D341Med (cell line): Measurements from ENCODE around the gene ZNF592.
"Not testable (repeated sequence)": the region's sequence is repeated elsewhere in the genome, so short reads cannot be mapped to it uniquely, and the experiment has no call there.

Experiments used
- DNase-seq: peaks from one replicate; pipeline ENCODE4 v3.0.0; 2012; ENCODE audit warnings: low spot score

Gene ZNF592

DNA sequence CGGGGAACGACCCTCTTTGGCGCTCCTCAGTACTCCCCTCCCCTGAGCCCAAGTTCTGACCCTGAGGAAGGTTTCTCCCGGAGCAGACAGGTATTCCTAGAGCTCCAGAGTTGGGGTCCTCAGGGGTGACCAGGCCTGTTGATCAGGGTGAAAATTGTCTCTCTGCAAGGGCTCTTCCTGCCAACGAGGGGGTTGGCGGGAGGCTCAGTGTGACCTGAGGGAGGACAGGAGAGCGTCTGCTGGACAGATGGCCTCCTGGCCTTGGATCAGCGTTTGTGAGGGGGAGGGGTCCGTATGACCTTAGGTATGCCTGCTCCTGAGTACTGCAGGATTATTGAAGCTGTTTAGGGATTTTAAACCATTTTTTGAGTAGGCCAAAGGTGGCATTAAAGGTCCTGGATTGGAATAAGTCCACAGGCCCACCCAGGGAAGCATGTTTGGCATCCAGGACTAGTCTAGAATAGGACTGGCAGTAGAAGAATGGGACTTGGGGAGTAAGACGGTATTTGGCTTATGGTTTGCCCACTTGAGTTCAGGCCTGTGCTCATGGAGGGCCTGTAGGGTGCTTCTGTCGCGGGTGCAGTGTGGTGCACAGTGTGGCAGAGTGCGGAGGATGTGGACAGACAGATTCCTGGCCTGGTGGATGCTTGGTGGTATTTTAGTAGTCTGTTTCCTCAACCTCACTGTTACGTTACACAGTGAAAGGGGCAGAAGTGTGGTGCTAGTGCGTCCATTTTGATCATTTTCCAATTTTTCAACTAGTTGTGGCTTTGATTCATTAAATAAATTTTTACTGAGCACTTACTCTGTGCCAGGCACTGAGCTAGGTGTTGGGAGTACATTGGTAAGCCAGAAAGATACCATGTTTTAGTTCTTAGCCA is 959 bp downstream of the ZNF592 start:
- DNase-seq, result peak; percentile 37

GRCh38 chr15:84750583-84751092 is 2.2 kb downstream of the ZNF592 start:
- DNase-seq, result no peak

DNA sequence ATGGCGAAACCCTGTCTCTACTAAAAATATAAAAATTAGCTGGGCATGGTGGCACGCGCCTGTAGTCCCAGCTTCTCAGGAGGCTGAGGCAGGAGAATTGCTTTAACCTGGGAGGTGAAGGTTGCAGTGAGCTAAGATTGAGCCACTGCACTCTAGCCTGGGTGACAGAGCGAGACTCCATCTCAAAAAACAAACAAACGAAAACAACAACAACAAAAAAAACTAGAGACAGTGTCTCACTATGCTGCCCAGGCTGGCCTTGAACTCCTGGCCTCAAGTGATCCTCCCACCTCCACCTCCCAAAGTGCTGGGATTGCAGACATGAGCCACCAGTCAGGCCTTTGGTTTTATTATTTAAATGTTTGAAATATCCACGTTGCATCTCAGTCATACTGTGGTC is 3.3 kb downstream of the ZNF592 start:
- DNase-seq, result not testable (repeated sequence)

DNA sequence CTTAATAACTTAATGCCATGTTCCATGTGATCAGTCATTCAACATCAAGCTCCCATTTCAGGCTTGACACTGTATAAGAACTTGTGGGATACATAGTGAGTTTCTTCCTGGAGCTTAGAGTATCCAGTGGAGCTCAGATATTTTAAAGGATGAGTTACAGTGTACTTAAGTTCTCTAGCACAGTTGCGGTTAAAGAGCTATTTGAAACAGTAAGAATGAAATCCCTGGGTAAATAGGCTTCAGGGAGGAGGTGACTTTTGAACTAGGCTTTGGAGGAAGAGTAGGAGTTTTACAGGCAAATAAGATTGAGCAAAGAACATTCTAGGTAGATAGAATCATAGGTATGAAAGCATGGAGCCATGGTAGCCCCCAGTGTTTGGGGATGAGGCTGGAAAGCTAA is 3.8 kb downstream of the ZNF592 start:
- DNase-seq, result no peak

GRCh38 chr15:84752700-84753099 is 4.3 kb downstream of the ZNF592 start:
- DNase-seq, result no peak

GRCh38 chr15:84754889-84755288 is 6.5 kb downstream of the ZNF592 start:
- not testable (repeated sequence) for DNase-seq

GRCh38 chr15:84755736-84756527 is 7.5 kb downstream of the ZNF592 start:
- DNase-seq, result no peak

GRCh38 chr15:84759018-84759417 is 10.6 kb downstream of the ZNF592 start:
- DNase-seq, result no peak

- no peak for DNase-seq
These were observed 11.8 kb downstream of the ZNF592 start for GRCh38 chr15:84760219-84760618.

- DNase-seq, result peak; percentile 46
These were observed 13.3 kb downstream of the ZNF592 start for GRCh38 chr15:84761607-84762131.

DNA sequence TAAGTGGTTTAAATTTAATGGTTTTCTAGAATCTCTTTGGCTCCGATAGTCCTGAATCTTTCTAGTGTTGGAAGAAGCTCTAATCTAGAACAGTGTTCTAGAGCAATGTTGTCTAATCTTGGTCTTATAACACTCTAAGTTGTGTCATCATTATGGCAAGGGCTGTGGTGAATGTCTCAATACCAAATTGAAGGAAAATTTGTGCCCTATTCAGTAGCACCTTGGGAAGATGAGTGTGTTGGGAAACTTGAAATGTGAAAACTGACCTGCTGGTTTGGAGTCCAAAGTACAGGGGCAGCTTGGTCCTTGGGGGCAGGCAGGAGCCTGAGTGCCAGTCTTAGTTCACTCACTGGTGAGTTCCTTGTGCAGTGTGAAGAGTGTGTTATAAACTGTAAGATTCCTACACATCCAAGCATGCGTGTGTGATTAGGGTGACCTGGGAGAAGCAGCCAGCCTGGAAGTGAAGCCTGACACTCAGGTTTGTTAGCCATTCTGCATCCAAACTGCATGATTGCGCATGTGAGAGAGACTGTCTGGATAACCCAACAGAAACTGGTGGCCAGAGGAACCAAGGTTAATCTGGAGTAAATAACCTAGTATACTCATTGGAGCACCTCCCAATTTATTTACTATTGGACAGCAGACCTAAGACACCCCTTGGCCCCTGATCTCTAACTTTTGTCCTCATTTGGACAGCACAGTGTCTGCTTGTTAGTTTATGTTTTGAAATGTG is 14.6 kb downstream of the ZNF592 start:
- no peak for DNase-seq

GRCh38 chr15:84764585-84764984 is 16.2 kb downstream of the ZNF592 start:
- no peak for DNase-seq

GRCh38 chr15:84764989-84765388 is 16.6 kb downstream of the ZNF592 start:
- DNase-seq, result no peak

GRCh38 chr15:84765675-84766074 is 17.3 kb downstream of the ZNF592 start:
- DNase-seq, result no peak

GRCh38 chr15:84766461-84767035 is 18.2 kb downstream of the ZNF592 start:
- no peak for DNase-seq

GRCh38 chr15:84772031-84772430 is 23.6 kb downstream of the ZNF592 start:
- no peak for DNase-seq

- DNase-seq, result no peak
These were observed 24.1 kb downstream of the ZNF592 start for GRCh38 chr15:84772467-84772866.

DNA sequence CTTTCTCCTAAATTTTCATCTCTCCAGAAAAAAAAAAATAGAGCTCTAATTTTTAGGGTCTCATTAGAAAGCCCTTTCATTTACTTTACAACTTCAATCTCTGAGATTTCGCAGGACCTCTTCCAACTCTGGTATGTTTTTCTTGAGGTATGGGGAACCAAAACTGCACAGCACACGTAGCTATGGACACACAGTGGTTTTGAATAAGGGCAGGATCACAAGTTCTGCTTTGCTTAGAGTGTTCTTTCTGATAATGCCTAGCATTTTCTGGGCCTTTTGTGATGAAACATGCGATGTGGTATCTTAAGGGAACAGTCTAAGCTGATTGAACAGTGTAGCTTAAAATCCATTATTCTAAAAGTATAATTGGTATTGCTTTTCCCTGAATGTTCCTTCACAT is 25.3 kb downstream of the ZNF592 start:
- DNase-seq, result no peak

DNA sequence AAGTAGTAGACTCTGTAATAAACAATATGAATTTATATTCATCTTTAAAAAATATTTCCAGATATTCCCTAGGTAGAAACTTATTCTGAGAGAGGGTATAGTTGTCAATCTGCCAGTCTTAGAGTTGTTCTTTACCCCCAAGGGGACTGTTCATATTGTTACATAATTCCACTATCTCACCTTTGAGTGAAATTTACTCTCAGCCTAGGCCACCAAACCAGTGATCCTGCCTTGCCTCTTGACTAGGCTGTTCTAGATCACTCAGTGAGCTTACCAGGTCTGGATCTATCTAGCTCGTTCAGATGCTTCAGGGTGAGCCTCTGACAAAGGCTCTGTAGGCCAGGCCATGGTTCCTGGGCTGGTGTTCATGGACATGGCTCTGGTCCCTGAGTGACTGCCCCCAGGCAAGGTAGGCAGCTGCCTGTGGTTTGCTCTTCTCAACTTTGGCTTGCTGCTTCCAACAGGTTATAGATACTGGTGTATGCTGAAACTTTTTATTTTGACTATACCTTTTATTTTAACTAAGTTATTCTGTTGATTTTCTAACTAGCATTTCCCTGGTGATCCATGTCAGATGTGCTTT is 27.6 kb downstream of the ZNF592 start:
- no peak for DNase-seq

GRCh38 chr15:84778194-84778593 is 29.8 kb downstream of the ZNF592 start:
- DNase-seq, result no peak

DNA sequence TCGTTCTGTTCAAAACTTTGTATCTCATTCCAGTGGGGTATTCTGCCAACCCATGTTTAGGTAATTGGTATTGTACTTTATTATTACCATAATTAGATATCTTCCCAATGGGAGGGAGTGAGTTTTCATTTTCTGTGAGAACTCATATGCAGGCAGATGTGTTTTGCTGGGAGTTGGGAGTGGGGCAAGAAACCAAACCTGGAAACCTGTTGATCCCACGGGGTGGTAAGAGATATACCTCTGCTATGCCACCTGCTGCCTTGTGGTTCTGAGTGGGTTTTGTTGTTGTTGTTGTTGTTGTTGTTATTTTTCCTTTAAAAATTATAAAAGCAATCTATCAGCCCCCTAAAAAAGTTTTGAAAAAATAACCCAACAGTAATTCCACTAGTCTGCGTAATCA is 32.1 kb downstream of the ZNF592 start:
- no peak for DNase-seq
